ENCODE results near the gene MAST2.
"Not testable (repeated sequence)": the region's sequence is repeated elsewhere in the genome, so short reads cannot be mapped to it uniquely, and the experiment has no call there.

MAST2 gene

DNA sequence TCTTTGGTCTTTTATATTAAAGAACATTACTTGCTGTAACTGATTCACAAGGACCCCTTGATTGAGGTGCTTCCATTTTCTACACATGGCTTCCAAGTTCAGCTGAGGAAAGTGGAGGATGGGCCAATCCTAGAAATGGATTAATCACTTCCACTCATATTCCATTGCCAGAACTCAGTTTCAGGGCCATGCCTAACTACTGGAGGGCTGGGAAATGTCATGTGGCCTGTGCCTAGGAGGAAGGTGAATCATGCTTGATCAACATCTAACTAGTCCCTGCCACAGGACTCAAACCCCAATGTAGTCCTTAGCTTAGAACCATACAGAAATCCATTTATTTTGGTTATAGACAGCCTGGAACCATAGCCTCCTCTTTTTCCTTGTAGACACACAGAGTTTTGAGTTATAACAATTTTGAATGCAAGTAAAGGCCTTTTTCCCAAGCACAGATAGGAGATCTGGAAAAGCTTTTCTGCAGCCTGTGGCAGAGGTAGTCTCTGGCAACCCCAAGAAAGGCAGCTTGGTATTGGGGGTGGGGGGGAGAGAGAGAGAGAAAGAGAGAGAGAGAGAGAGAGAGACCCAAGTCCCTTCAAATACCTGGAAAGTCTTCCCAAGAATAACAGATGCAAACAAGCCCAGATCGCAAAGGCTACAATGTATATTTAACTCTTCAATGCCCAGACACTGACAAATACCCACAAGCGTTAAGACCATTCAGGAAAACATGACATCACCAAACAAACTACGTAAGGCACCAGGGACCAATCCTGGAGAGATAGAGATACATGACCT lies 12.5 kb downstream of the MAST2 start:
- no peak for DNase-seq

DNA sequence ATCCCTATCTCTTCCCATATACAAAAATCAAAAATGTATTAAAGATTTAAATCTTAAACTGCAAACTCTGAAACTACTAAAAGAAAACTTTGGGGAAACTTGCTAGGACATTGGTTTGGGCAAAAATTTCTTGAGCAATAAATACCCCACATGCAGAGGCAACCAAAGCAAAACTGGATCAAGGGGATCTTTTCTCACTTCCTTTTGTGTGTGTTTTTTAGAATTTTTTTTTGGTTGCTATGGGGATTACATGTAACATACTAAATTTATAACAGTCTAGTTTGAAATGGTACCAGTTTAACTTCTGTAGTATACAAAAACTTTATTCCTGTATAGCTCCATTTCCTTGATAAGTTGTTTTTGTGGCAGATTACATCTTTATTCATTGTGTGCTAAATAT lies 16.8 kb downstream of the MAST2 start:
- DNase-seq: no peak

DNA sequence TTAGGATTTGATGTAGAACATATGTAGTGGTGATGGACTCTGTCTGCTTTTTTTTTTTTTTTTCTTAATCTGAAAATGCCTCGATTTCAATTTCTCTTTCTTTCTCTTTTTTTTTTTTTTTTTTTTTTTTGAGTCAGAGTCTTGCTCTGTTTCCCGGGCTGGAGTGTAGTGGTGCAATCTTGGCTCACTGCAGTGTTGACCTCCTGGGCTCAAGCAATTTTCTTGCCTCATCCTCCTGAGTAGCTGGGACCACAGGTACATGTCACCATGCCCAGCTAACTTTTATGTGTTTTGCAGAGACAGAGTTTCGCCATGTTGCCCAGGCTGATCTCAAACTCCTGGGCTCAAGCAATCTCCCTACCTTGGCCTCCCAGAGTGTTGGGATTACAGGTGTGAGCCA lies 17.4 kb downstream of the MAST2 start:
- no peak for DNase-seq

DNA sequence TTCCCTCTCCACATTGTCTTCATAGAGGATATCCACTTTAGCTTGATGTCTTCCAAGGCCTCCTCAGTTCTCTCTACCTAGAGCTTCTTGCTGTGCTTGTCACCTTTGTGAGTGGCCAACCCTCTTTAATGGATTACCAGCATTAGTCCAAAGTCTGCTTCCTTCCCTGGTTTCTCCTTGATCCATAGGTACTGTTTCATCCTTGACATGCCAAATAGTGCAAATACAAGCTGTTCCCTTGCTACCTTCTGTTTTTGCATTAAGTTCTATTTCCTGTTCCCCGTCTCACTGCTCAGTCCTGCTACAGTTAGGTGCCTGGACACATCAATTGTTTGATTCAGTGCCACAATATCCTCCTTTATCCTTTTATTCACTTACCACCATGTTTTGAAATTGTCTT lies 19.2 kb downstream of the MAST2 start:
- DNase-seq: no peak

DNA sequence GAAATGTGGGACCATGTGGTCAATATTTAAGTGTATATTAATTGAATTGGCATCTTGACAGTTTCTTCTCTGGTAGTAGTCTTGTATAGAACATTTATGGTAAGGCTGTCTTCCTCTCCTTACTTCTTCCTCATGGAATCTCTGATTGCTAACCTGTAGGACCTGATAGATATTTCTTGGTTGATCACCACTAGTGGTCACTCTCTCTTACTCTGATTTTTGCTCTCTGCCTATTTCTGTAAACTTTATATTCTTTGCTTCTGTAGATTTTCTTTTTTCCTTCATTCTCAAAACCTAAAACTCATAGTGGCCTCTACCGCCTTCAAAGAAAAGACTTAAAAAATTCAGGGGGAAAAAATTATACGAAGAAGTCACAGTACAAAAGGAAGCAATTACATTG lies 21.2 kb downstream of the MAST2 start:
- no peak for DNase-seq

DNA sequence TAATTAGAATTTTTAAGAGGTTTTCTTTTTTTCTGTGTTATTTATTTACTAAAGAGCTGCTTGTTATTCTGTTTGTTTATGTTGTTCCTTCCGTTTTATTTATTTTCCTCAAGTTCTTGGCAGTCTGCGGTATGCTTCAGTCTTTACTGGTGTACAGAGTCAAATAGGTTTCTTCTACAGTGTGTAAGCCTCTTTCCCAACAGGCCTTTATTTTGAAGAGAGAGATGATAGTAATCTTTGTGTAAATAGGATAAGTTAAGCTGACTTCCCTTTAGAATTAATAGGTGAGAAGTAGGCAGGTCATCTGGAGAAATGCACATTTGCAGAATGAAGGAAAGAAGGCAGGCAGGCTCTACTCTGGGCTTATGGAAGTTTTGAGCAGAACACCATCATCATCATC lies 23.8 kb downstream of the MAST2 start:
- DNase-seq: no peak

DNA sequence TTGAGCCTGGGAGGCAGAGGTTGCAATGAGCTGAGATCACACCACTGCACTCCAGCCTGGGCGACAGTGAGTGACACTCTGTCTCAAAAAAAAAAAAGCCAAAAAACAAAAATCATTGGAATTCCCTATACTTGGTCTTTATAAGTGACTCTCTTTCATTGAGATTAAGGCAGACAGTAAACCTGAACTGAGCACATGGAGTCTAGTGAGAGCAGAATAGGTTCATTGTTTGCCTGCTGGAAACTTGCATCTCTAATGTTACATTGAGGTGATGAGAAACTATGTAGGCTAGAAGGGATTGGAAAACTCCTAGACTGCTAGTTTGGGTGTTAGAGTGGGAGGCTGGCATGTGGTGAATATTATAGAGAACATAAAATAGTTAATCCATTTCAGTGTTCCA lies 25.4 kb downstream of the MAST2 start:
- no peak for DNase-seq

DNA sequence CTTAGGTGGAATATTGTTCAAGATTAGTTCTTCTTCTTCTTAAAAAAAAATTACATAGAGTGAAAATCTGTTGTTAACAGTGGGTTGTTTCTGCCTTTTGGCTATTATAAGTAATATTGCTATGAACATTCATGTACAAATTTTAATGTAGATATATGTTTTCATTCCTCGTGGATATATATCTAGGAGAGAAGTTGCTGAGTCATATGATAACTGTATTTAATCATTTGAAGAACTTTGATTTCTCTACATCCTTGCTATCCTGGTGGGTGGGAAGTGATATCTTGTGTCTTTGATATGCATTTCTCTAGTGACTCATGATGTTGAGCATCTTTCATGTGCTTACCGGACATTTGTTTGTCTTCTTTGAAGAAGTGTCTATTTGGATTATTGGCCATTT lies 29.9 kb downstream of the MAST2 start:
- no peak for DNase-seq

DNA sequence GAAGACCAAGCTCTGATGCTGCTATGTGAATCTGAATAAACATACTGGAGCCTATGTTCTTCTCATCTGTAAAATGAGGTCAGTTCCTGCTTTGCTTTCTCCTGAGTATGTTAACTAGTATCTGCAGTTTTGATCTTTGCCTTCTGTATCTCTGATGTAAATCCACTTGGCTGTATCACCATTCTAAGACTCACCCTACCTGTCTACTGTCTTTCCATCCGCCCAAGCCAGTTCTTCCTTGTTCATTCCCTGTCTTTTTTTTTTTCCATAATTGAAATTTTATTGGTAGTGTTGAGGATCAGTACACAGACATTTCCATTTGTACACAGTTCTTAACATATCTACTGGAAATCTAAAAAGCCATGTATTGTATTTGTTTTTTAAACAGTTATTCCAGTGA lies 31.3 kb downstream of the MAST2 start:
- no peak for DNase-seq

DNA sequence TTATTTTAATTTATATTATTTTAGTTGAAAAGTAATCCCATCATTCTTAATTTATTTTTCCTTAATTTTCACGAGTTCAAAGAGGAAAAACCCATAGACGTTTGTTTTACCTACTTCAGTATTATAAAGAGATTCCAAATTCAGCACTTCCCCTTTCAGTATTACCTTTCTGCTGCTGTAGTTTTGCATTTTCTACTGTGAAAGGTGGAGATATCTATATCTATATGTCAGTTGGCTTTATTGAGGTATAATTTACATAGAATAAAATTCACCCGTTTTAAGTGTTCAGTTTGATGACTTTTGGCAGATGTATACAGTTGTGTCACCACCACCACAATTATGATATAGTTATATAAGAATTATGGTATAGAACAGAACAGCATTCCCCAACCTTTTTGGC lies 33.0 kb downstream of the MAST2 start:
- DNase-seq: no peak

DNA sequence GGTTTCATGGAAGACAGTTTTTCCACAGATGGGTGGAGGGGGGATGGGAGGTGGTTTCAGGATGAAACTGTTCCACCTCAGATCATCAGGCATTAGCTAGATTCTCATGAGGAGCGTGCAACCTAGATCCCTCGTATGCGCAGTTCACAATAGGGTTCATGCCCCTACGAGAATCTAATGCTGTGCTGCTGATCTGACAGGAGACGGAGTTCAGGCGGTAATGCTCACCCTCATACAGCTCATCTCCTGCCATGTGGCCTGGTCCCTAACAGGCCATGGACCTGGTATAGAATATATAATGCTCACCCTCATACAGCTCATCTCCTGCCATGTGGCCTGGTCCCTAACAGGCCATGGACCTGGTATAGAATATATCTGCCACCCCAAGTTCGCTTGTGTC lies 33.4 kb downstream of the MAST2 start:
- DNase-seq: not testable (repeated sequence)

DNA sequence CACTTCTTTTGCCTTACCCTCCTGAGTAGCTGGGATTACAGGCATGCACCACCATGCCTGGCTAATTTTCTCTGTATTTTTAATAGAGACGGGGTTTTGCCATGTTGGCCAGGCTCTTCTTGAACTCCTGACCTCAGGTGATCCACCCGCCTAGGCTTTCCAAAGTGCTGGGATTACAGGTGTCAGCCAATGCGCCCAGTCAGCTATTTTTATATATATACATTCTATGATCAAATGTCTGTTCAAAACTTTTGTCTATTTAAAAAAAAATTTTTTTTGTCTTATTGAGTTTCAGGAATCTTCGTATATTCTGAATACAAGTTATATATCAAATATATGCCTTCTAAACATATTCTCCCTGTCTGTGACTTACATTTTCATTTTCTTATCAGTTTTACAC lies 34.9 kb downstream of the MAST2 start:
- DNase-seq: not testable (repeated sequence)

DNA sequence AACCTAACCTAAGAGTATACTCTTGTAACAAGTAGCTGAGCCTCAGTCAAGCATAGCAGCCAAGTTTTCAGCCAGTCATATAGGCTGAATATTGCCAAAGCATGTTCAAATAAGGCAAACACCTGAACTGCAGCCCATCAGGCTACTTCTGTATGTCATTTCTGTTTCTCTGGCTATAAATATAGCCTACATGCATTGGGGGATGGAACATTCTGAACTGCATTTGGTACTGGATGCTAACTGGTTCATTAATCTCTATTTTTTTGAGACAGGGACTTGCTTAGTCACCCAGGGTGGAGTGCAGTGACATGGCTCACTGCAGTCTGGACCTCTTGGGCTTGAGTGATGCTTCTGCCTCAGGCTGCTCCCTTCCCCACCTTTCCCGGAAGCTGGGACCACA lies 37.3 kb downstream of the MAST2 start:
- DNase-seq: no peak

DNA sequence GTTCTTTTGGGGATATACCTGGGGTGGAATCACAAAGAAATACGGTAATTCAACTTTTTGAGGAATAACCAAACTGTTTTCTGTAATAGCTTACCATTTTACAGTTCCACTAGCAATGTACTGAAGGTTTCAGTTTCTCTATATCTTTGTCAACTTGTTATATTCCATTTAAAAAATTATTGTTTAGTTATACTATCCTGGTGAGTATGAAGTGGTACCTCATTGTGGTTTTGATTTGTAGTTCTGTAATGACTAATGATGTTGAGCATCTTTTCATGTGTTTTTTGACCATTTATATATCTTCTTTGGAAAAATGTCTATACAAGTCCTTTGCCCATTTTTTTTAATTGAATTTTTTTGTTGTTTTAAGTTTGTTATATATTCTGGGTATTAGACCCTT lies 39.4 kb downstream of the MAST2 start:
- DNase-seq: peak in 1 of 5 donors; percentile 30

DNA sequence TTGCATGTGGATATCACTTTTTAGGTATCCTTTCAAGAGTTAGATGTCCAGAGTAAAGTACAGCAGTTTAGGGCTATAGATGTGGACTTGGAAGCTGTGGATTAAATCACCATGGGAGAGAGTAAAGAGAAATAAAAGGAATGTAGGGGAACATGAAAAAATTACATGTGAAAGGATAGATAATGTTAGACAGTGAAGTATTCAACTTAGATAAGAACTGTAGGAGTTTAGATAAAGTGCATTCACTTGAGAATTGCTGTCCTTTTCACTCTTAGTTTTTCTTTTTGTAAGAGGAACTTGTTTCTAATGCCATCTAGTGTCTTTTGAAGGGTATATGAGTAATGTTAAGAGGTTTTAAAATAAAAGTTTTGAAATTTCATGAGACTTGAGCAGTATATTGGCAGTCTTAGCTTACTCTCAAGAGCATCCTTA lies 40.1 kb downstream of the MAST2 start:
- DNase-seq: peak in 1 of 5 donors; percentile 24

DNA sequence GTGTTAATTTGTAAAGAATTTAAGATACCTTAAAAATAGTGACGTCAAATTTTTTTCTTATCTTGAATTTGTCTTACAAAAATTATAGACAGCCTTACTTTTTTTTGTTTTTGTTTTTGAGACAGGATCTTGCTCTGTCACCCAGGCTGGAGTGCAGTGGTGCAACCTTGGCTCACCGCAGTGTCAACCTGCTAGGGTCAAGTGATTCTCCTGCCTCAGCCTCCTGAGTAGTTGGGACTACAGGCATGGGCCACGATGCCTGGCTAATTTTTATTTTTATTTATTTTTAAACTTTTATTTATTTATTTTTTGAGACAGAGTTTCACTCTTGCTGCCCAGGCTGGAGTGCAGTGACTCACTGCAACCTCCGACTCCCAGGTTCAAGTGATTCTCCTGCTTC lies 40.6 kb downstream of the MAST2 start:
- DNase-seq: not testable (repeated sequence)

DNA sequence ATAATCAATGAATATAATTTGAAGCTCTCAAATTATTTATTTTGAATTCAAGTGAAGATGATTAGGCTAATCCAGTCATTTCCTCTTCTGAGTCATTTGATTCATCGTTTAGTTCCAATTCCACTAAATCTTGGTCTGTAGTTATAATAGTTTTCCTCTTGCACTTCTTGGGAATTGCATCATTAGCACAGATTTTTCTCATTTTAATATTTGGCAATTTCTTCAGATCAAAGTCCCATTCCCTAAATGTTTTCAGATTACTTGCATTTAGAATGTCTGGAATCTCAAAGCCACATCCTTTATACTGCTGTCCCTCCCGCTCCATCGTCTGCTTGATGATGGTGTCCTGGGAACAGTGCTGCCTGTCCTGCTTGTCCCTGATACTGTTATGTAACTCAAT lies 43.5 kb downstream of the MAST2 start:
- DNase-seq: no peak

DNA sequence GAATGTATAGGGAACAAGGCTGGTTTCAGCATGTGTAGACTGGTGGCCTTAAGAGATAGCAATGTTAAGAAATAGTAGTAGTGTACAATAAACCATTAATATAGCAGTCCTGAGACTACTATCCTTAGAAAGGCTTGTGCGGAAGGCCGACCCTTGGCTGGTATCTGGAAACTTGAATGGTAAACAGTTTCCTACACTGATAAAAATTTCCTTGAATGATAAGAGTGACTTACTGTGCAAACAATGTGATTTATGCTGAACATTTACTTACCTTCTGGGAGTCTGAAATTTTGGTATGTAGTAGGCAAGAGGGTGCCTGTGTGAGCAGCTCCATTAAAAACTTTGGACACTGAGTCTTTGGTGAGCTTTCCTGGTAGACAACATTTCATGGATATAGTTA lies 44.7 kb downstream of the MAST2 start:
- DNase-seq: no peak

DNA sequence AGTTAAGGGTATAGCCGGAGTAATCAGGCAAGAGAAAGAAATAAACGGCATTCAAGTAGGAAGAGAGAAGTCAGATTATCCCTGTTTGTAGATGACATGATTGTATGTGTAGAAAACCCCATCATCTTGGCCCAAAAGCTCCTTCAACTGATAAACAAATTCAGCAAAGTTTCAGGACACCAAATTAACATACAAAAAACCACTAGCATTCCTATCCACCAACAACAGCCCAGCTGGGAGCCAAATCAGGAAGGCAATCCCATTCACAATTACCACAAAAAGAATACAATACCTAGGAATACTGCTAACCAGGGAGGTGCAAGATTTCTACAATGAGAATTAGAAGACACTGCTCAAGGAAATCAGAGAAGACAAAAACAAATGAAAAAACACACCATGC lies 45.3 kb downstream of the MAST2 start:
- no peak for DNase-seq

DNA sequence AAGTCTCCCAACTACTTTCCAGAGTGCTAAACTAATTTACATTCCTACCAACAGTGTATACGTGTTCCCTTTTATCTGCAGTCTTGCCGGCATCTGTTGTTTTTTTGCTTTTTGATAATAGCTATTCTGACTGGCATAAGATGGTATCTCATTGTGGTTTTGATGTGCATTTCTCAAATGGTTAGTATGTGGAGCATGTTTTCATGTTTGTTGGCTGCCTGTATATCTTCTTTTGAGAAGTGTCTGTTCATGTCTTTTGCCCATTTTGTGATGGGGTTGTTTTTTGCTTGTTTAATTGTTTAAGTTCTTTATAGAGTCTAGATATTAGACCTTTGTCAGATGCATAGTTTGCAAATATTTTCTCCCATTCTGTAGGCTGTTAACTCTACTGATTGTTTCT lies 46.6 kb downstream of the MAST2 start:
- no peak for DNase-seq

DNA sequence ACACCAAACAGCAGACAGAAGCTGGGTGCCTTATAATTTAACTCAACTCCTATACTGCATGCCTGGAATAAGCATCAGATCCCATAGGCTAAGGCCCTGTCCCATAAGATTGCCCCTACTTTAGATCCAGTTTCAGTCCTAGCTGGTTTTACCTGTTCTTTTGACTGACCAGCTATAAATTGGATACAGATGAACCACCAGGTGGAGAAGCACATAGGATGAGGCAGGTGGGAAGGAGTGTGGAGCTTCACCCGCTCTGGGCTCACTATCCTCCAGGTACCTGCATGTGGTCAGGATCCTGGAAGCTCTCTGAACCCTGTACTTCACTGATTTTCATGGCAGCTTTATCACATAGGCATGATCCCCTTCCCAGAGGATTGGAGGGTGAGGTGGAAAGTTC lies 51.3 kb downstream of the MAST2 start:
- DNase-seq: no peak

DNA sequence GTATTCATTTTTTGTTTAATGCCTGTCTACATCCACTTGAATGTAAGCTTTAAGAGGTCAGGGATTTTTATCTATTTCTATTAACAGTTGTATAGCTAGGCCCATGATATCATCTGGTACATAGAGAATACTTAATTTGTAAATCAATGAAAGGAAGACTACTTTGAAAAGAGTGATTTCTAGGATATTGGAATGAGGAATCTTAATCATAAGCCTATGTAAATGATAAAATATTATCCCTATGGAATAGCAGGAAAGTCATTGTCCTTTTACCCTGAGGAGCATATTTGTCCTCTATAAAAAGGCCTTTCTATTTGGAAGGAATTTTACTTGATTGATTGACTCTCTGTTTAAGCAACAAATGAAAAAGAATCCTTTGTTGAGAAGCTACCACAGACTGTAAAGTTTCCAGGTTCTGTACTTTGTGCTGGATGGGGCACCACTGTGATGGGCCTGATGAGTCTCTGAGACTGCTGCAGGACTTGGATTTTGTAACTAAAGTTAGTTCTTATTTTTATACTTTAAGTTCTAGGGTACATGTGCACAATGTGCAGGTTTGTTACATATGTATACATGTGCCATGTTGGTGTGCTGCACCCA lies 53.8 kb downstream of the MAST2 start:
- DNase-seq: no peak

DNA sequence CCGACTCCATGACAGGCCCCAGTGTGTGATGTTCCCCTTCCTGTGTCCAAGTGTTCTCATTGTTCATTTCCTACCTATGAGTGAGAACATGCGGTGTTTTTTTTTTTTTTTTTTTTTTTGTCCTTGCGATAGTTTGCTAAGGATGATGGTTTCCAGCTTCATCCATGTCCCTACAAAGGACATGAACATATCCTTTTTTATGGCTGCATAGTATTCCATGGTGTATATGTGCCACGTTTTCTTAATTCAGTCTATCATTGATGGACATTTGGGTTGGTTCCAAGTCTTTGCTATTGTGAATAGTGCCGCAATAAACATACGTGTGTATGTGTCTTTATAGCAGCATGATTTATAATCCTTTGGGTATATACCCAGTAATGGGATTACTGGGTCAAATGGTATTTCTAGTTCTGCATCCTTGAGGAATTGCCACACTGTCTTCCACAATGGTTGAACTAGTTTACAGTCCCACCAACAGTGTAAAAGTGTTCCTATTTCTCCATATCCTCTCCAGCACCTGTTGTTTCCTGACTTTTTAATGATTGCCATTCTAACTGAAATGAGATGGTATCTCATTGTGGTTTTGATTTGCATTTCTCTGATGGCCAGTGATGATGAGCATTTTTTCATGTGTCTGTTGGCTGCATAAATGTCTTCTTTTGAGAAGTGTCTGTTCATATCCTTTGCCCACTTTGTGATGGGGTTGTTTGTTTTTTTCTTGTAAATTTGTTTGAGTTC lies 54.5 kb downstream of the MAST2 start:
- not testable (repeated sequence) for DNase-seq

DNA sequence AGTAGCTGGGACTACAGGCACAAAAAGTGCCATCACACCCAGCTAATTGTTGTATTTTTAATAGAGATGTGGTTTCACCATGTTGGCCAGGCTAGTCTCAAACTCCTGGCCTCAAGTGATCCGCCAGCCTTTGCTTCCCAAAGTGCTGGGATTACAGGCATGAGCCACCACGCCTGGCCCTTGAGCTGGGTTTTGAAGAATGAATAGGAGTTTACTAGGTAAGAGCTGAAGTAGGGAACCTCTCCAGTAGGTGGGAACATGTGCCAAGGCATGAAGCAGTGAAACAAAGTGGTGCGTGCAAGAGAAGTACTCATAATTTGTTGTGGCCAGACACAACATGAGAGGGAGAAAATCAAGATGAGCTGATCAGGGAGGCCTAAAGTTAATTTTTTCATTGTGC lies 55.8 kb downstream of the MAST2 start:
- DNase-seq: no peak
